ENCODE data around the gene UPK3A. TPM values are rescaled to one million over a fixed set of nuclear protein-coding genes. Genes with fewer than 3 reads are reported as not detected.

Gene UPK3A
- under 1 TPM in 1 of 2 donors, not detected in 1; 0.34 TPM for total RNA-seq
- long read RNA-seq: 0 reads

GRCh38 chr22:45284705-45285262, at the start of gene UPK3A:
UPK3A (plus strand) TSS chr22:45284949; CDS start chr22:45285014, 65 bp downstream.
- ATAC-seq (peak; percentile 92), DNase-seq (peak; percentile 81 to 89)
- intact Hi-C loops (cut with DNase I, micrococcal nuclease): no loop called here

DNA sequence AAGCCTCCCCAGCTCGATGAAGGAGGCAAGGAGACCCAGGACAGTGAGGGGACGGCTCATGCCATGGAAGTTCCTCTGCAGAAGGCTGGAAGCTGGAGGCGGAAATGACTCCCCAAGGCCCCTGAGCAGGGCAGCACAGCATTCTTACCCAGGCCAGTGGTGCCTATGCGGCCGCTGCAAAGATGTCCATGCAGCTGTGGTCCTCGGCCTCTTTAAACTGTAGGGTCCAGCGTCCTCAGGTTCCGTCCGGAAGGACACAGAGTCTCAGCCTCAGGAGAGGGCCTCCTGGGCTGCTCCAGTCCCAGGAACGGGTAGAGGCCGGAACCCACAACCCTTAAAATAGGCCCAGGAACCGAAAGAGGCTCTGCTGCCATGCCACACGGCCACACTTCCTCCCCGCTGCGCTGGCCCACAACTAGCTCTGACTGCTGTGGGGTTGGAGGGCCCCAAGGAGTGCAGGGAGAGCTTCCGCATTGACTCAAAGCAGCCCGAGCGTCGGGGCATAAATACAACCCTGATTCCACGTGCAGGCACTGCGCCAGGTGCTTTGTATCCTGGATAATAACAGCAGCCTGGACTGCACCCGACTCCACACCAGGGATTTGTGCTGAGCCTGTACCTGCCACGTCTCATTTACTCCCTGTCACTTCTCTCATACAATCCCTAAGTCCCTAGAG, 49.5 kb upstream of the UPK3A start:
- no peak for DNase-seq
- intact Hi-C loops (cut with DNase I, micrococcal nuclease): no loop called here
- ATAC-seq: peak; percentile 9

DNA sequence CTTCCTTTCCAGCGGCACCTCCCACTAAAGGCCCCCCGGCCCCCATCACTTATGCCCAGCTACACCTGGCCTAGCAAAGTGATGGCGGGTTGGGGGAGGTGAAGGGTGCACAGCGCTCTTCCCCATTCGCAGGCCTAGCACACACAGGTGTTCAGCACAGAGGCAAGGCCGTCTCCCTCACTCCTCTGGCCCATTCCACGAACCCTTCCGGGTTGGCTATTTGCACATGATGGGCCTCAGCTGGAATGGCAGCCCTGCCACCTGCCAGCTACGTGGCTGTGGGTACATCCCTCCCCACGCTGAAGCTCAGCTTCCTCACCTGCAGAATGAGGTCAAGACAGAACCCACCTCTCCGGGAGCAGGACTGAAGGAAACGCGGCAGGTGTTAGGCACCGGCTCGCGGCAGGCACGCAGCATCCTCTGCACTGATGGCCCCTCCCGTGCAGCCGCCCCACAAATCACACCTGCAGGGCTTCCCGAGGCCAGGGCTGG, 48.9 kb upstream of the UPK3A start:
- no peak for ATAC-seq
- DNase-seq: no peak
- intact Hi-C loops (cut with DNase I, micrococcal nuclease): no loop called here

- ATAC-seq (no peak), DNase-seq (no peak)
- intact Hi-C loops (cut with DNase I, micrococcal nuclease): no loop called here
Observed at GRCh38 chr22:45237065-45237990, 47.4 kb upstream of the UPK3A start.

GRCh38 chr22:45238076-45238956, 46.4 kb upstream of the UPK3A start:
- intact Hi-C loops (cut with DNase I, micrococcal nuclease): no loop called here
- no peak for ATAC-seq

DNA sequence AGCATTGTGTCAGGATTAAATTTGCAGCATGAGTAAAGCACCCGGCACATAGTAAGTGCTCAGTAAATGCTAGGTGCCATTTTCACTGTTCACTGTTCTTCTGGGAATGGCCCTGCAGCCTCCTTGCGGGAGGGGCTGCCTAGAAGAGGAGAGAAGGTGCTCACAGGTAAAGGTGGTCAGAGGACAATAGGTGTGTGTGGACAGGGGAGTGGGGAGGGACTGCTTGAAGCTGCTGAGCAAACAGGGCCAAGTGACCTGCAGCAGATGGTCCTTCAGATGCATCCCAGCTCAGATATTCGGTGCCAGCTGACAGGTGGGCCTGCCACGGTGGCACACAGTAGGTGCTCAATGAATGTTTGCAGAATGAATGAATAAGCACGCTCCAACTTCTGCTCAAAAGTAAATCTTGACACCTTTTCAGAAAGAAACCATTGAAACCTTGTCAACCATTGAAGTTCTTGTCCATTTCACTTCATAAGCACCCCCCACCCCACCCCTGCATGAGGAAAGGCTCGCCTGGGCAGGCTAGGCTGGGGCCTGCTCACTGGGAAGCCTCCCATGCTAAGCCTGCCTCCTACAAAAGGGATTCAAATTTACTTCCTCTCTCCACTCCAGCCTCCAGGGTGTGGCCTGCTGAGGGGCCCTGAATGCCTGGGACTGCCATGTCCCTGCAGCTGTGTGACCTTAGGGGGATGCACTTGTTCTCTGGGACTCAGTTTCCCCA, 45.6 kb upstream of the UPK3A start:
- ATAC-seq (peak; percentile 22), DNase-seq (no peak)
- intact Hi-C loops (cut with DNase I, micrococcal nuclease): no loop called here

More at GRCh38 chr22:45238076-45238956, 46.4 kb upstream of the UPK3A start:
- DNase-seq: no peak

GRCh38 chr22:45239681-45240051, 45.1 kb upstream of the UPK3A start:
- DNase-seq (no peak), ATAC-seq (no peak)
- intact Hi-C loops (cut with DNase I, micrococcal nuclease): no loop called here

GRCh38 chr22:45240104-45240809, 44.5 kb upstream of the UPK3A start:
- intact Hi-C loops (cut with DNase I, micrococcal nuclease): no loop called here
- ATAC-seq (peak; percentile 39), DNase-seq (peak; percentile 41 to 62)

- ATAC-seq (peak; percentile 61), DNase-seq (peak; percentile 87 to 88)
- intact Hi-C loops (cut with DNase I, micrococcal nuclease): no loop called here
Observed at GRCh38 chr22:45240810-45241631, 43.7 kb upstream of the UPK3A start, which contains the start of gene KIAA0930. KIAA0930 (minus strand) TSS chr22:45240894; CDS start chr22:45240703, 191 bp downstream.

DNA sequence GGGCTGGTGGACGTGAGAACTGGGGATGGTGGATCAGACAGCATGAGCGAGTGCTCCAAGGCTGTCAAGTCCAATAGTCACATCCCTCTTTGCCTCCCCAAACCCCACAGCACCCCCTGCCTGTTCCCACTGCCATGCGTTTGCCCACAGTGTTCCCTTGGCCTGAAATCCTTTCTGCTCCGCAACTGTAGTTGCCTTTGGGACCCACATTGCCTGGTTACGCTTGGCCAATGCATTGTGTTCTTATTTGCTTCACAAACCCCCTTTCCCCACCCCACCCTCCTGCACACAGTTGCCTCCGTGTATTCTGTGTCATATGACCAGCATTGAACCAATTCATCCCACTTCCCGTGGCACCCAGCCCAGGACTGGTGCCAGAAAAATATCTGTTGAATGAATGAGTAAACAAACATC, 42.0 kb upstream of the UPK3A start:
- DNase-seq (peak; percentile 61 to 72), ATAC-seq (peak; percentile 22)
- intact Hi-C loops (cut with DNase I, micrococcal nuclease): no loop called here

- no peak for DNase-seq
- no peak for ATAC-seq
- intact Hi-C loops (cut with DNase I, micrococcal nuclease): no loop called here
Observed at GRCh38 chr22:45244916-45245315, 39.8 kb upstream of the UPK3A start.

DNA sequence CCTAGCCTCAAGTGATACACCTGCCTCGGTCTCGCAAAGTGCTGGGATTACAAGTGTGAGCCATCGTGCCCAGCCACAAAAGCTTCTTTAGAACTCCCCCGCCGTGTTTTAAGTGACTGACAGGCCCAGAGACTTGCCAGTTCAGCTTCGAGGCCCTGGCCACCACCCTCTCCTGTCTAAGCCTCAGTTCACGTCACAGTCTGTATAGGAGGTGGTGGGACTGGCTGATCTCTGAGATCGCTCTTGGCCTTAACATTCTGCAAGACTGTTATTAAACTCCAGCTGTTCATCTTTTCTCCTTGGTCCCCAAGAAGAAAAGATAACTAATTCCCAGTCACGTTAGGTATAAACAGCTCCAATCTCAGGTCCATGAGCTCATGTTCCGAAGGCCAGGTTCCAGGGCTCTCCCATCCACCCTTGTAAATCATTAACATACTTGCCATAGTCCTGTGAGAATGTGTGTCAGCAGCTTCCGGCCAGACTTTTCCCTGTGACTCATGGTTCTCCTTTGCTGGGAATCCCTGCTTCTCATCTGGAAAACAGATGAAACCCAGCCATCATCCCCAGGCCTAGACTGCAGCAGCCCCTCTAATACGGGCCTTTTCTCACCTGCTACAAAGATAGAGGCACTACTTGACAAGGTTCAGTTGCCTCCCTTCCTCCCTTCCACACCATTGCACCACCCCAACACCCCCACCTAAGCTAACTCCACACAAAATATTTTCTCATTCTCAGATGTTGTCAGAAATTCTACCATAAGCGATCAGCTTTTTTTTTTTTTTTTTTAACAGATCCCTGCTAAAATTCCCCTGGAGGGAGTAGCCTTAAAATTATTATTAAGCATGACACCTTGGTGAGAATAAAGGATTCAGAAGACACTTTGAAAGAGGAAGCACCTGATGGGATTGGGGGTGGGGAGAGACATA, 38.4 kb upstream of the UPK3A start:
- DNase-seq: peak; percentile 61 to 85
- intact Hi-C loops (cut with DNase I, micrococcal nuclease): no loop called here
- ATAC-seq: peak; percentile 91

- ATAC-seq (peak; percentile 36), DNase-seq (no peak)
- intact Hi-C loops (cut with DNase I, micrococcal nuclease): no loop called here
Observed at GRCh38 chr22:45248832-45249561, 35.8 kb upstream of the UPK3A start.

GRCh38 chr22:45251825-45252224, 32.9 kb upstream of the UPK3A start:
- no peak for DNase-seq
- intact Hi-C loops (cut with DNase I, micrococcal nuclease): no loop called here
- no peak for ATAC-seq
